H9 (cell line): ENCODE data around the gene SORCS2. TPM values are rescaled to one million over a fixed set of nuclear protein-coding genes. Genes with fewer than 3 reads are reported as not detected.

Source experiments
- DNase-seq: peaks from one replicate; pipeline ENCODE4 v3.0.0-alpha.2; 2017
- H2AFZ ChIP-seq: one replicate; pipeline ENCODE4 v1.6.1; 2013; ENCODE audit warnings: mild to moderate bottlenecking, low read length, control low read depth, moderate library complexity
- H2AK5ac ChIP-seq: 2 replicates; pipeline ENCODE4 v1.6.1; 2013; ENCODE audit warnings: low read length, control low read depth, mixed read lengths; ENCODE audit not compliant: insufficient read length
- H2BK120ac ChIP-seq: one replicate; pipeline ENCODE4 v1.6.1; 2013; ENCODE audit warnings: low read depth, mild to moderate bottlenecking, low read length, control low read depth, inconsistent platforms; ENCODE audit not compliant: poor library complexity, severe bottlenecking
- H2BK12ac ChIP-seq: 2 replicates; pipeline ENCODE4 v1.6.1; 2013; ENCODE audit warnings: low read length, control low read depth, mixed read lengths, low read depth; ENCODE audit not compliant: insufficient read length
- H2BK15ac ChIP-seq: 2 replicates; pipeline ENCODE4 v1.6.1; 2013; ENCODE audit warnings: low read depth, low read length, control low read depth
- H2BK20ac ChIP-seq: one replicate; pipeline ENCODE4 v1.6.1; 2013; ENCODE audit warnings: low read depth, mild to moderate bottlenecking, low read length, control low read depth, inconsistent platforms; ENCODE audit not compliant: poor library complexity, severe bottlenecking
- H2BK5ac ChIP-seq: 2 replicates; pipeline ENCODE4 v1.6.1; 2013; ENCODE audit warnings: low read length, control low read depth, mixed read lengths; ENCODE audit not compliant: insufficient read length
- H3K14ac ChIP-seq: 2 replicates; pipeline ENCODE4 v1.6.1; 2013; ENCODE audit warnings: low read length, control low read depth; ENCODE audit not compliant: insufficient read depth
- H3K18ac ChIP-seq: 2 replicates; pipeline ENCODE4 v1.6.1; 2013; ENCODE audit warnings: low read depth, mild to moderate bottlenecking, mixed read lengths, low read length, control low read depth; ENCODE audit not compliant: insufficient read length
- H3K23ac ChIP-seq: 2 replicates; pipeline ENCODE4 v1.6.1; 2013; ENCODE audit warnings: low read length, control low read depth, mixed read lengths, low read depth; ENCODE audit not compliant: insufficient read length
- H3K23me2 ChIP-seq: 2 replicates; pipeline ENCODE4 v1.6.1; 2013; ENCODE audit warnings: low read depth, mild to moderate bottlenecking, mixed read lengths, low read length, control low read depth; ENCODE audit not compliant: insufficient read length, poor library complexity, severe bottlenecking
- H3K27ac ChIP-seq: 2 replicates; pipeline ENCODE4 v1.5.1; 2013; ENCODE audit warnings: low read length, control low read depth, mixed read lengths, low read depth; ENCODE audit not compliant: insufficient read length
- H3K27me3 ChIP-seq: 2 replicates; pipeline ENCODE4 v1.6.1; 2013; ENCODE audit warnings: low read length, control low read depth, inconsistent platforms; ENCODE audit not compliant: insufficient read depth
- H3K4ac ChIP-seq: 2 replicates; pipeline ENCODE4 v1.6.1; 2013; ENCODE audit warnings: low read depth, mild to moderate bottlenecking, control low read depth, inconsistent platforms, low read length, moderate library complexity
- H3K4me1 ChIP-seq: 2 replicates; pipeline ENCODE4 v1.6.1; 2013; ENCODE audit warnings: low read length, control low read depth, inconsistent platforms; ENCODE audit not compliant: insufficient read depth
- H3K4me2 ChIP-seq: 2 replicates; pipeline ENCODE4 v1.6.1; 2013; ENCODE audit warnings: low read length, control low read depth, mixed read lengths; ENCODE audit not compliant: insufficient read length, insufficient read depth
- H3K56ac ChIP-seq: 2 replicates; pipeline ENCODE4 v1.6.1; 2013; ENCODE audit warnings: low read depth, mild to moderate bottlenecking, mixed read lengths, low read length, control low read depth; ENCODE audit not compliant: insufficient read length
- H3K79me1 ChIP-seq: 2 replicates; pipeline ENCODE4 v1.6.1; 2013; ENCODE audit warnings: low read depth, mild to moderate bottlenecking, moderate library complexity, low read length, control low read depth, inconsistent platforms; ENCODE audit not compliant: insufficient read depth, poor library complexity, severe bottlenecking
- H3K79me2 ChIP-seq: 2 replicates; pipeline ENCODE4 v1.6.1; 2013; ENCODE audit warnings: low read length, control low read depth, inconsistent platforms; ENCODE audit not compliant: insufficient read depth
- H3K9ac ChIP-seq: 2 replicates; pipeline ENCODE4 v1.6.1; 2013; ENCODE audit warnings: low read length, control low read depth, mixed read lengths; ENCODE audit not compliant: insufficient read length; ENCODE audit errors: extremely low read depth
- H3K9me3 ChIP-seq: one replicate; pipeline ENCODE4 v1.6.1; 2013; ENCODE audit warnings: low read depth, low read length, inconsistent platforms; ENCODE audit not compliant: control insufficient read depth
- H3T11ph ChIP-seq: one replicate; pipeline ENCODE4 v1.6.1; 2013; ENCODE audit warnings: mild to moderate bottlenecking, low read length, control low read depth, inconsistent platforms
- H4K20me1 ChIP-seq: one replicate; pipeline ENCODE4 v1.6.1; 2013; ENCODE audit not compliant: control insufficient read depth, insufficient read length, insufficient read depth
- H4K5ac ChIP-seq: 2 replicates; pipeline ENCODE4 v1.6.1; 2013; ENCODE audit warnings: low read depth, mild to moderate bottlenecking, mixed read lengths, low read length, control low read depth; ENCODE audit not compliant: insufficient read length
- H4K8ac ChIP-seq: replicated peaks from 2 replicates; pipeline ENCODE4 v1.6.1; 2013; ENCODE audit warnings: low read length, control low read depth, mixed read lengths, low read depth; ENCODE audit not compliant: insufficient read length
- H4K91ac ChIP-seq: 2 replicates; pipeline ENCODE4 v1.6.1; 2013; ENCODE audit warnings: low read depth, mild to moderate bottlenecking, moderate library complexity, mixed read lengths, low read length, control low read depth; ENCODE audit not compliant: insufficient read length
- H3K27ac Mint-ChIP-seq, 3 experiments: 2 replicates in 2 of 3; 3 replicates in 1 of 3; pipeline ENCODE4 v1.8.0; 2020 to 2021; ENCODE audit warnings: mixed read lengths in 3 of 3, mild to moderate bottlenecking in 1 of 3, moderate library complexity in 1 of 3
- H3K27me3 Mint-ChIP-seq: 2 replicates; pipeline ENCODE4 v1.8.0; 2021; ENCODE audit warnings: low read depth, mild to moderate bottlenecking, moderate library complexity, mixed read lengths
- H3K36me3 Mint-ChIP-seq, 3 experiments: 2 replicates in 2 of 3; 3 replicates in 1 of 3; pipeline ENCODE4 v1.8.0; 2020 to 2021; ENCODE audit warnings: low read depth in 3 of 3, mixed read lengths in 3 of 3; ENCODE audit not compliant: insufficient read depth in 1 of 3
- H3K4me1 Mint-ChIP-seq, 2 experiments: 2 replicates each; pipeline ENCODE4 v1.8.0; 2020; ENCODE audit warnings: mixed read lengths in 2 of 2
- H3K4me3 Mint-ChIP-seq, 2 experiments: 2 replicates in 1 of 2; 3 replicates in 1 of 2; pipeline ENCODE4 v1.8.0; 2020 to 2021; ENCODE audit warnings: mild to moderate bottlenecking in 2 of 2, mixed read lengths in 2 of 2, moderate library complexity in 1 of 2
- H3K9me3 Mint-ChIP-seq, 2 experiments: 2 replicates in 1 of 2; 3 replicates in 1 of 2; pipeline ENCODE4 v1.8.0; 2020; ENCODE audit warnings: mild to moderate bottlenecking in 2 of 2, mixed read lengths in 2 of 2, moderate library complexity in 1 of 2
- CTCF ChIP-seq: fragments of 200-600 bp; sonication (generic); conservative IDR thresholded peaks from 3 replicates; pipeline ENCODE4 v1.8.0; 2021; ENCODE audit warnings: antibody characterized with exemption, mild to moderate bottlenecking
- WGBS: extraction: QIAGEN DNeasy Blood & Tissue Kit; methylation state at CpG from one replicate; pipeline ENCODE4 v1.1.7; 2013; ENCODE audit warnings: missing lambda C conversion rate, low lambda C conversion rate, mixed read lengths; ENCODE audit not compliant: insufficient read length; ENCODE audit errors: extremely low coverage; 5-methylcytosine and 5-hydroxymethylcytosine counted together
- total RNA-seq: library from RNA; stranded (reverse); gene quantifications from 2 replicates; pipeline ENCODE4 v1.2.1, GENCODE V29; 2021

Gene SORCS2
- total RNA-seq, 1 experiment from 2014 or later: 0.57 TPM

- H3K4me1 Mint-ChIP-seq: peaks cover under 1 to 3% of the 10 kb centered on the region in 2 experiments; a peak in 1 of 4 replicates
- Histone ChIP-seq H3K4me1 (no peaks in the 10 kb centered on the region), H3T11ph (no peak overlapping the region), H3K18ac (no peak overlapping the region), H3K79me2 (no peaks in the 10 kb centered on the region), H3K56ac (no peak overlapping the region), H4K91ac (no peak overlapping the region), H3K14ac (no peak overlapping the region), H2BK5ac (no peak overlapping the region), H2AFZ (no peak overlapping the region), H2BK12ac (no peak overlapping the region), H2BK15ac (no peak overlapping the region), H4K20me1 (no peaks in the 10 kb centered on the region), H3K4me2 (no peak overlapping the region), H3K4ac (no peak overlapping the region), H3K79me1 (no peaks in the 10 kb centered on the region), H3K27me3 (no peaks in the 10 kb centered on the region), H3K23me2 (no peaks in the 10 kb centered on the region), H3K23ac (peak overlapping the region; percentile 52), H3K9me3 (no peaks in the 10 kb centered on the region), H2AK5ac (no peak overlapping the region), H3K27ac (no peak overlapping the region), H2BK120ac (no peak overlapping the region), H3K9ac (no peak overlapping the region), H4K5ac (no peak overlapping the region), H4K8ac (no peak overlapping the region), H2BK20ac (no peak overlapping the region)
- no peaks in the 10 kb centered on the region; a peak in 1 of 5 replicates for H3K9me3 Mint-ChIP-seq
- H3K4me3 Mint-ChIP-seq: no peak overlapping the region
- H3K27ac Mint-ChIP-seq: no peak overlapping the region
- H3K27me3 Mint-ChIP-seq: no peaks in the 10 kb centered on the region; the same call in none of the 2 replicates
- TF ChIP-seq CTCF: no peak
- no peaks in the 10 kb centered on the region for H3K36me3 Mint-ChIP-seq
- 100% methylated on average over 4 of the region's 4 CpGs for WGBS
- DNase-seq: no peak
These were observed 373.1 kb downstream of the SORCS2 start for GRCh38 chr4:7565483-7565882.
